Activated CD8-positive, alpha-beta T cell treated with anti-CD3 and anti-CD28 coated beads for 36 hours (primary cell): Measurements from ENCODE around the gene PTPN14. TPM values are rescaled to one million over a fixed set of nuclear protein-coding genes. Genes with fewer than 3 reads are reported as not detected.

Experiments used
- ATAC-seq: fragments of 200-7000 bp; cut with Tn5 transposase; one replicate; pipeline ENCODE4 v1.10.0; 2021; ENCODE audit warnings: mild to moderate bottlenecking, moderate library complexity
- CTCF ChIA-PET: fragments of 350-600 bp; sonication (Branson Sonifier 250); formaldehyde crosslinking; loops from one replicate; lab custom pipeline; 2021; ENCODE audit warnings: antibody characterized with exemption; lab: Charles Lee
- POLR2A ChIA-PET: fragments of 350-600 bp; sonication (Branson Sonifier 250); formaldehyde crosslinking; loops from one replicate; lab custom pipeline; 2021; ENCODE audit warnings: antibody characterized with exemption; lab: Charles Lee
- DNase-seq: peaks from one replicate; pipeline ENCODE4 v3.0.0-alpha.2; 2020
- H3K27ac Mint-ChIP-seq: one replicate; pipeline ENCODE4 v1.8.0; 2021; ENCODE audit warnings: mild to moderate bottlenecking, mixed read lengths
- H3K27me3 Mint-ChIP-seq: one replicate; pipeline ENCODE4 v1.8.0; 2021; ENCODE audit warnings: mixed read lengths
- H3K36me3 Mint-ChIP-seq: one replicate; pipeline ENCODE4 v1.8.0; 2021; ENCODE audit warnings: low read depth, mixed read lengths
- H3K4me1 Mint-ChIP-seq: one replicate; pipeline ENCODE4 v1.8.0; 2021; ENCODE audit warnings: low read depth, mixed read lengths
- H3K4me3 Mint-ChIP-seq: one replicate; pipeline ENCODE4 v1.8.0; 2021; ENCODE audit warnings: mild to moderate bottlenecking, moderate library complexity, mixed read lengths
- H3K9me3 Mint-ChIP-seq: one replicate; pipeline ENCODE4 v1.8.0; 2021; ENCODE audit warnings: mixed read lengths
- intact Hi-C: fragments of 100-400 bp; cut with micrococcal nuclease; formaldehyde crosslinking; loops from one replicate; pipeline ENCODE4 v1.10.0; 2022
- total RNA-seq, 2 experiments: library from RNA; stranded (reverse); gene quantifications; one replicate each; pipeline ENCODE4 v1.2.3, GENCODE V29; 2021
- TF ChIP-seq, protein P1 (sequence below): fragments of 200-600 bp; IDR thresholded peaks from one replicate; pipeline ENCODE4 v1.8.0; 2022; ENCODE audit warnings: antibody characterized with exemption, mild to moderate bottlenecking

Gene PTPN14
- total RNA-seq, 2 experiments from 2014 or later, result 0.27 to 0.34 TPM

DNA sequence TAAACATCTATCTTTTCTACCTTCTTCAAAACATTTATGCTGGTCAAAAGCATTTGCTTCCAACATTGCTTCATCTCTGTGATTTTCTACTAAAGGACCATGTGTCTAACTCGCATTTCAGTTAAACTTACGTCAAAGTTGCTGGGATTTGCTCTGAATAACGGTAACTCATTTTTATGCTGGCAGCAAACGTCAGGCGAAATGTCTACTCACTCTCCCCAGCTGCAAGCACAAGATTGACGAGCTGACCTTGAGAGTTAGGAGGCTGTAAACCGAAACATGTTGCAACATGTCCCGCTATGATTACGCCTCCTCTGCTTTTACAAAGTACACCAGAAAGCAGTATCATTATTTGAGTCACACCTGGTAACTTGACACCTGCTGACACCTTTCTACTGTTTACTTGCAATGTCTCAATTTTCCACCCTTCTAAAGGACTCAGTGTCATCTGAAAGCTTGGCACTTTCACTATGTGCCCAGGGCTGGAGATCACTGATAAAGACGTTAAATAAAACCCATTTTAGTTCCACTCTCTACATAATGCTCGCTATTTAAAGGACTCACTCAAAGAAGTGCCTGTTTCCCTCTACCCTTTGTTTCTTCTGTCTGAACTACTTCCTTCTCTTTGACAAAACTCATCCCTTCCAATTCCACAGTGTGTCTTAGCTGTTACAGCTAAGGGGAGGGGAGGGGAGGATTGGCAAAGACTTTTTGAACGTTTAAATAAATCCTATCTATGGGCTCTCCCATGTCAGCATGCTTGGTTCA lies 111.9 kb downstream of the PTPN14 start:
- peaks cover 4% of the 10 kb centered on the region for H3K27me3 Mint-ChIP-seq

DNA sequence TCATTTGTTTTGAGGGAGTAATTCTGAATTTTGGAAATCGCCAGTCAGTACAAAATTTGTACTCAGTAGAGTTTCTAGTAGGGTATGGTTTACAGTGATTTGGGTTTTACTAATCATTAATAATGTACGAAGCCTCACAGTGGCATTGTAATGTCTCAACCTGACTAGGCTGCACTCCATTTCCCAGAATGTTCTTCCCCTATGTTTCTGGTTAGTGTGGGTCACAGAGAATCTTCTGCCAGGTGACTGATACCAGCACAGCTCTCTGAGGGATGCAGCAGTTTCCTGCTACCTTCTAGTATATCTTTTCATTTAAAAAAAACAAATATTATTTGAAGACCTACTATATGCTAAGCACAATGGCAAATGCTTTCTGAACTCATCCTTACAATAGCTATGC lies 112.9 kb downstream of the PTPN14 start:
- POLR2A ChIA-PET, result interaction anchor here (1.0 kb wide), 1 partner anchor 11 kb away, joined by 7 read pairs; no protein-coding TSS in a partner anchor
- TF ChIP-seq, protein P1, sequence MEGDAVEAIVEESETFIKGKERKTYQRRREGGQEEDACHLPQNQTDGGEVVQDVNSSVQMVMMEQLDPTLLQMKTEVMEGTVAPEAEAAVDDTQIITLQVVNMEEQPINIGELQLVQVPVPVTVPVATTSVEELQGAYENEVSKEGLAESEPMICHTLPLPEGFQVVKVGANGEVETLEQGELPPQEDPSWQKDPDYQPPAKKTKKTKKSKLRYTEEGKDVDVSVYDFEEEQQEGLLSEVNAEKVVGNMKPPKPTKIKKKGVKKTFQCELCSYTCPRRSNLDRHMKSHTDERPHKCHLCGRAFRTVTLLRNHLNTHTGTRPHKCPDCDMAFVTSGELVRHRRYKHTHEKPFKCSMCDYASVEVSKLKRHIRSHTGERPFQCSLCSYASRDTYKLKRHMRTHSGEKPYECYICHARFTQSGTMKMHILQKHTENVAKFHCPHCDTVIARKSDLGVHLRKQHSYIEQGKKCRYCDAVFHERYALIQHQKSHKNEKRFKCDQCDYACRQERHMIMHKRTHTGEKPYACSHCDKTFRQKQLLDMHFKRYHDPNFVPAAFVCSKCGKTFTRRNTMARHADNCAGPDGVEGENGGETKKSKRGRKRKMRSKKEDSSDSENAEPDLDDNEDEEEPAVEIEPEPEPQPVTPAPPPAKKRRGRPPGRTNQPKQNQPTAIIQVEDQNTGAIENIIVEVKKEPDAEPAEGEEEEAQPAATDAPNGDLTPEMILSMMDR, result no peak
- intact Hi-C loops, result no loop called here
- ATAC-seq (no peak), DNase-seq (no peak)
- H3K4me1 Mint-ChIP-seq, result peaks cover 36% of the 10 kb centered on the region
- peaks cover 6% of the 10 kb centered on the region for H3K27me3 Mint-ChIP-seq
- H3K9me3 Mint-ChIP-seq, result no peaks in the 10 kb centered on the region
- H3K4me3 Mint-ChIP-seq, result no peak overlapping the region
- H3K27ac Mint-ChIP-seq, result peak overlapping the region; percentile 90
- H3K36me3 Mint-ChIP-seq, result no peaks in the 10 kb centered on the region
- CTCF ChIA-PET, result interaction anchor here (1.1 to 2.0 kb wide), 2 partner anchors 9 to 147 kb away, joined by 3 to 6 read pairs; no protein-coding TSS in a partner anchor

More for the DNA sequence above, 111.9 kb downstream of the PTPN14 start:
- Mint-ChIP-seq H3K27ac (peak overlapping the region; percentile 90), H3K9me3 (no peaks in the 10 kb centered on the region), H3K4me3 (peak overlapping the region; percentile 67), H3K36me3 (no peaks in the 10 kb centered on the region), H3K4me1 (peaks cover 40% of the 10 kb centered on the region)
- peak; percentile 72 for DNase-seq
- intact Hi-C loops, result no loop called here
- CTCF ChIA-PET, result interaction anchor here (1.1 to 2.0 kb wide), 2 partner anchors 10 to 146 kb away, joined by 3 to 6 read pairs; no protein-coding TSS in a partner anchor
- ATAC-seq, result peak; percentile 89
- TF ChIP-seq, protein P1, result no peak
- POLR2A ChIA-PET, result interaction anchor here (1.0 kb wide), 1 partner anchor 12 kb away, joined by 7 read pairs; no protein-coding TSS in a partner anchor

DNA sequence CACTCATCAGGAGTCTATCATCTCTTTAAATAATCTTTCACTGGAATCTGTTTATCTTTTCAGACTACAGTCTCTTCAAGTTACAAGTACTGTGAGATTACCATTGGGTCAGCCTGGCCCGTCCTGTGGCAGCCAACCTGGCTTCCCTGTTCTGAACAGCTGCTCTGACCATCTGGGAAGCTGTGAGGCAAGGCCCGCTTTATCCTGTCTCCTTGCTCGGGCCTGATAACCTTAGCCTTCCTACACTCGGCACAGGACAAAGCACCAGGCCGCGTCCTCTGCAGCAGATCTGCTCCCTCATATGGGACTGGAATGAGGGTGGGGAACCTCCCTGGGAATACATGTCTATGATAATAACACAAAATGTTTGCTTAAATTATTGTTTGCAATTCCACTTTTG lies 113.3 kb downstream of the PTPN14 start:
- H3K4me3 Mint-ChIP-seq, result no peak overlapping the region
- no peaks in the 10 kb centered on the region for H3K36me3 Mint-ChIP-seq
- CTCF ChIA-PET, result interaction anchor here (2.0 kb wide), 1 partner anchor 147 kb away, joined by 6 read pairs; no protein-coding TSS in a partner anchor
- TF ChIP-seq, protein P1, result no peak
- H3K4me1 Mint-ChIP-seq, result peaks cover 36% of the 10 kb centered on the region
- ATAC-seq, result no peak
- peaks cover 6% of the 10 kb centered on the region for H3K27me3 Mint-ChIP-seq
- no peak overlapping the region for H3K27ac Mint-ChIP-seq
- no peaks in the 10 kb centered on the region for H3K9me3 Mint-ChIP-seq
- intact Hi-C loops, result no loop called here
- DNase-seq, result no peak
- POLR2A ChIA-PET, result no interaction called here

DNA sequence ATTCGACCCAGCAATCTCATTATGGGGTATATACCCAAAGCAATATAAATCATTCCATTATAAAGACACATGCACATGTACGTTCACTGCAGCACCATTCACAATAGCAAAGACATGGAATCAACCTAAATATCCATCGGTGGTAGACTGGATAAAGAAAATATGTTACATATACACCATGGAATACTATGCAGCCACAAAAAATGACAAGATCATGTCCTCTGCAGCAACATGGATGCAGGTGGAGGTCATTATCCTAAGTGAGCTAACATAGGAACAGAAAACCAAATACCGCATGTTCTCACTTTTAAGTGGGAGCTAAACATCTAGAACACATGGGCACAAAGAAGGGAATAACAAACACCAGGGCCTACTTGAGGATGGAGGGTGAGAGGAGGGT lies 115.5 kb downstream of the PTPN14 start:
- H3K4me3 Mint-ChIP-seq, result no peak overlapping the region
- peaks cover 28% of the 10 kb centered on the region for H3K4me1 Mint-ChIP-seq
- DNase-seq, result no peak
- H3K27me3 Mint-ChIP-seq, result peaks cover 6% of the 10 kb centered on the region
- no peaks in the 10 kb centered on the region for H3K36me3 Mint-ChIP-seq
- intact Hi-C loops, result no loop called here
- POLR2A ChIA-PET, result no interaction called here
- no peak for ATAC-seq
- H3K9me3 Mint-ChIP-seq, result no peaks in the 10 kb centered on the region
- CTCF ChIA-PET, result no interaction called here
- no peak overlapping the region for H3K27ac Mint-ChIP-seq
- TF ChIP-seq, protein P1, result no peak

DNA sequence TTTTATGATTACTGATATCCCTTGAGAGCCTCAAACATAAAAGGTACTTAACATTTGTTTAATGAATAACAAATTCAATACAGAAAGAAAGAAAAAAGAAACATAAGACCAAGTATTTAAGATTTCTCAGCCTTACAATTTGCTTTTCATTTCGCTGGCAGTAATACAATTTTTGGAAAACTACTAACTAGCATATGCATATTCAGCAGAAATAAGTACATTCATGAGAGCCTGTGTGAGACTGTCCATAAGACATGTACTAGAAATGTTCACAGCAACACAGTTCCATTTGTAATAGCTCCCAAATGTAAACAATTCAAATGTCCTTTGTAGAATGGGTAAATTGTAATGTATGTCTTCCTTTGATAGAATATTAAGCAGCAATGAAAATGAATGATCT lies 119.2 kb downstream of the PTPN14 start:
- ATAC-seq (no peak), DNase-seq (no peak)
- H3K4me3 Mint-ChIP-seq, result no peak overlapping the region
- TF ChIP-seq, protein P1, result no peak
- ChIA-PET CTCF (no interaction called here), POLR2A (no interaction called here)
- no peak overlapping the region for H3K27ac Mint-ChIP-seq
- H3K4me1 Mint-ChIP-seq, result peaks cover 18% of the 10 kb centered on the region
- peaks cover 4% of the 10 kb centered on the region for H3K27me3 Mint-ChIP-seq
- H3K9me3 Mint-ChIP-seq, result no peaks in the 10 kb centered on the region
- H3K36me3 Mint-ChIP-seq, result no peaks in the 10 kb centered on the region
- intact Hi-C loops, result no loop called here
